Stromal cell of bone marrow (primary cell): ENCODE measurements around the gene PCDHGC4.
A peak's percentile ranks its signal among the peaks of the same experiment; 100 is the strongest.

Experiments
- DNase-seq: peaks from one replicate; pipeline ENCODE4 v3.0.0-alpha.2; 2012; ENCODE audit warnings: low read depth

PCDHGC4 gene

GRCh38 chr5:141529002-141529401 is 44.2 kb downstream of the PCDHGC4 start:
- DNase-seq = peak; percentile 67

- DNase-seq = no peak
These were observed 45.0 kb downstream of the PCDHGC4 start for GRCh38 chr5:141529873-141530272.

GRCh38 chr5:141532726-141533125 is 47.9 kb downstream of the PCDHGC4 start:
- DNase-seq = no peak

- DNase-seq = no peak
These were observed 49.1 kb downstream of the PCDHGC4 start for GRCh38 chr5:141533897-141534296.

- no peak for DNase-seq
These were observed 49.8 kb downstream of the PCDHGC4 start for GRCh38 chr5:141534492-141535213.
